BJ (cell line): ENCODE data around the gene ADM2. TPM values are rescaled to one million over a fixed set of nuclear protein-coding genes. Genes with fewer than 3 reads are reported as not detected.

Experiments
- CTCF ChIA-PET: fragments of 350-600 bp; formaldehyde crosslinking; extraction: SDS; loops from one replicate; lab custom pipeline; 2021; ENCODE audit warnings: antibody characterized with exemption, inconsistent platforms; lab: Yijun Ruan, JAX
- POLR2A ChIA-PET: fragments of 300-600 bp; sonication (Branson Sonifier 250); formaldehyde crosslinking; extraction: SDS; loops from one replicate; lab custom pipeline; 2021; ENCODE audit warnings: antibody characterized with exemption; lab: Charles Lee
- DNase-seq: peaks from one replicate; pipeline ENCODE4 v3.0.0-alpha.2; 2011; ENCODE audit warnings: low read depth
- H3K27me3 ChIP-seq: 2 replicates; pipeline ENCODE4 v1.6.0; 2011; ENCODE audit warnings: low read length; ENCODE audit not compliant: control insufficient read depth, insufficient read depth
- H3K36me3 ChIP-seq: 2 replicates; pipeline ENCODE4 v1.5.1; 2011; ENCODE audit warnings: low read length; ENCODE audit not compliant: control insufficient read depth, insufficient read depth
- H3K4me3 ChIP-seq: 2 replicates; pipeline ENCODE4 v1.5.1; 2011; ENCODE audit warnings: low read depth, mild to moderate bottlenecking, control low read depth, low read length
- polyA plus RNA-seq: library from polyadenylated mRNA; depleted of rRNA; stranded (reverse); fragments of >200 nt; gene quantifications from 2 replicates; pipeline ENCODE4 v1.2.3, GENCODE V29; 2011
- TF ChIP-seq, protein P1 (sequence below): IDR thresholded peaks from 2 replicates; pipeline ENCODE4 v1.5.1; 2011; ENCODE audit warnings: low read depth, mild to moderate bottlenecking, control low read depth, inconsistent platforms, low read length, moderate library complexity; ENCODE audit not compliant: insufficient read depth

The ADM2 gene
- polyA plus RNA-seq, 1 experiment: 16.0 TPM

DNA sequence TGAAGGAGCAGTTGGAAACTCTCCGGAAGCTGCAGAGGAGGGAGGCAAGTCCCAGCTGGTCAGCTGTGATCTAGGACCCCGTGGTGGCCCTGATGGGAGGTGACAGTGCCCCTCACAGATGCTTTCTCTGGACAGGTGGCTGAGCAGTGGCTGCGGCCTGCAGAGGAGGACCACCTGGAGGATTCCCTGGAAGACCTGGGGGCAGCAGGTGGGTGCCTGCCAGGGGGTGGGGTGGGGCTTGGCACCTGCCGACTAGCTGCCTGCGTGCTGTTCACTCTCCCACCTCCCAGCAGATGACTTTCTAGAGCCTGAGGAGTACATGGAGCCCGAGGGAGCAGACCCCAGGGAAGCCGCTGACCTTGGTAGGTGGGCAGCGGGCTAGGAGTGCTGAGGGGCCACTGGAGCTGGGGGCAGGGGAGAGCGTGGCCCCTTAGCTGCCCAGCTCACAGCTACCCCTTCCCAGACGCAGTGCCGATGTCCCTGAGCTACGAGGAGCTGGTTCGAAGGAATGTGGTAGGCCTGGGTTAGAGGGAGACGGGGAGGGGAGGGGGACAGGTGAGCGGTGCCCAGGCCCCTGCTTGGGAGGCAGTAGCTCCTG, 41.0 kb downstream of the ADM2 start:
- ChIA-PET POLR2A (no interaction called here), CTCF (no interaction called here)
- TF ChIP-seq, protein P1, sequence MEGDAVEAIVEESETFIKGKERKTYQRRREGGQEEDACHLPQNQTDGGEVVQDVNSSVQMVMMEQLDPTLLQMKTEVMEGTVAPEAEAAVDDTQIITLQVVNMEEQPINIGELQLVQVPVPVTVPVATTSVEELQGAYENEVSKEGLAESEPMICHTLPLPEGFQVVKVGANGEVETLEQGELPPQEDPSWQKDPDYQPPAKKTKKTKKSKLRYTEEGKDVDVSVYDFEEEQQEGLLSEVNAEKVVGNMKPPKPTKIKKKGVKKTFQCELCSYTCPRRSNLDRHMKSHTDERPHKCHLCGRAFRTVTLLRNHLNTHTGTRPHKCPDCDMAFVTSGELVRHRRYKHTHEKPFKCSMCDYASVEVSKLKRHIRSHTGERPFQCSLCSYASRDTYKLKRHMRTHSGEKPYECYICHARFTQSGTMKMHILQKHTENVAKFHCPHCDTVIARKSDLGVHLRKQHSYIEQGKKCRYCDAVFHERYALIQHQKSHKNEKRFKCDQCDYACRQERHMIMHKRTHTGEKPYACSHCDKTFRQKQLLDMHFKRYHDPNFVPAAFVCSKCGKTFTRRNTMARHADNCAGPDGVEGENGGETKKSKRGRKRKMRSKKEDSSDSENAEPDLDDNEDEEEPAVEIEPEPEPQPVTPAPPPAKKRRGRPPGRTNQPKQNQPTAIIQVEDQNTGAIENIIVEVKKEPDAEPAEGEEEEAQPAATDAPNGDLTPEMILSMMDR: no peak
- peaks cover 31% of the 10 kb centered on the region for H3K36me3 ChIP-seq
- no peak for DNase-seq
- H3K4me3 ChIP-seq: no peak overlapping the region
- H3K27me3 ChIP-seq: no peaks in the 10 kb centered on the region

DNA sequence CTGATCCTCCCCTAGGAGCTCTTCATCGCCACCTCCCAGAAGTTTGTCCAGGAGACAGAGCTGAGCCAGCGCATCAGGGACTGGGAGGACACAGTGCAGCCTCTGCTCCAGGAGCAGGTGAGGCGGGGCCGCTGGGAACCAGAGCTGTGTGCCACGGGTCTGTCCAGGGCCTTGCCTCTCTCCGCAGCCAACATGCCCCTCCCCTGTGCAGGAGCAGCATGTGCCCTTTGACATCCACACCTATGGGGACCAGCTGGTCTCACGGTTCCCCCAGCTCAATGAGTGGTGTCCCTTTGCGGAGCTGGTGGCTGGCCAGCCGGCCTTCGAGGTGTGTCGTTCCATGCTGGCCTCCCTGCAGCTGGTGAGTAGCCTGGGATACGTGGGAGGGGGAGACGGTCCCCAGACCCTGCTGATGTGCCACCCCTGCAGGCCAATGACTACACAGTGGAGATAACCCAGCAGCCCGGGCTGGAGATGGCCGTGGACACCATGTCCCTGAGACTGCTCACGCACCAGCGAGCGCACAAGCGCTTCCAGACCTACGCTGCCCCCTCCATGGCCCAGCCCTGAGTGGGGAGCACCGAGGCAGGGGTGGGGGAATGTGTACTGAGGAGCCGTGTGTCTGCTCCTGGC, 41.6 kb downstream of the ADM2 start:
- ChIA-PET CTCF (no interaction called here), POLR2A (no interaction called here)
- H3K36me3 ChIP-seq: peaks cover 30% of the 10 kb centered on the region

DNA sequence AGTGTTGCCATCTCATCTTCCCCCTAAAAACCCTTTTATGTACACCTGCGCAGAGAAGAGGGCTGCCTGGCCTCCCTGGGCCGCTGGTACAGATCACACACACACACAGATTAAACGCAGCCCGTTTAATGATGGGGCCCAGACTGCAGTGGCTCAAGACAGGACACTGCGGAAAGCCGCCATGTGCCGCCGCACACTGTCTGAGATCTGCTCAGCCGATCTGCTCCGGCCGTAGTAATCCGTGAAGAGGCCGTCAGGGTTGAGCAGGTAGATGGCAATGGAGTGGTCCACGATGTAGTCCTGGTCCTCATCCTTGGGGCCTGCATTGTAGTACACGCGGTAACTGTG, 42.1 kb downstream of the ADM2 start:
- no peaks in the 10 kb centered on the region for H3K27me3 ChIP-seq
- peaks cover 26% of the 10 kb centered on the region for H3K36me3 ChIP-seq
- ChIA-PET POLR2A (no interaction called here), CTCF (no interaction called here)
- TF ChIP-seq, protein P1: no peak
- H3K4me3 ChIP-seq: no peak overlapping the region
- no peak for DNase-seq

More for the DNA sequence above, 41.6 kb downstream of the ADM2 start:
- Histone ChIP-seq H3K27me3 (no peaks in the 10 kb centered on the region), H3K4me3 (no peak overlapping the region)
- no peak for DNase-seq
- TF ChIP-seq, protein P1: no peak

DNA sequence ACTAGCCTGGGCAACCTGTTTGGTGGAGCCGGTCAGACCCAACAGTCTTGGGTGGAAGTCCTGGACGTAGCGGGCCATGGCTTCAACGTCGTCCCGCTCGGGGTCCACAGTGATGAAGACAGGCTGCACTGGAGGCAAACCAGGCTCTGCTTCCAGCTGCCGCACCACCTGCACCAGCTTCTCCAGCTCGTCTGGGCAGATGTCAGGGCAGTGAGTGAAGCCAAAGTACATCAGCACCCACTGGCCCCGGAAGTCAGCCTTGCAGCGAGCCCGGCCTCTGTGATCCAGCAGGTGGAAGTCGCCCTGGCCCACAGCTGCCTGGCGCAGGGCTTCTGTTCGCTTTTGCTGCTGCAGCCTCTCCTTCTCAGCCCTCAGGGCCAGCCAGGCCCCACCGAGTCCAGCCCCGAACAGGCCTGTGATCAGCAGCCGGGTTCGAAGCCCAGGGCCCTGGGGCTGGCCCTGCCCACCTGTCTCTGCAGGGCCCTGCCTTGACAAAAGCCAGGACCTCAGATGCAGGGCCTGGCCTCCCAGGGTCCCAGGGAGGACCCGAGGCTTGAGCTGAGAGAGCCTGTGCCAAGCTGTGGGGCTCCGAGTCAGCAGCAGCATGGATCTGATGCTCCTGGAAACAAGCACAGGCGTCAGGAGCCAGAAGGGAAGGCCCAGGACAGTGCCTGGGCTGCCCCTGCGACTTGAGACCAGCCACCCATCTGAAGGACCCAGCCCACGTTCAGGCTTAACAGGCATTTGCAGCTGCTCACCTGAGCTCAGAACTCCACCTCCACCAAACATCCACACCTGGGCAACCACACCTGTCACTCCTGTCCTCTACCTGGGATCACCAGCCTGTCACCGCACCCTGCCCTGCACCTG, 42.7 kb downstream of the ADM2 start:
- H3K4me3 ChIP-seq: peak overlapping the region; percentile 75
- CTCF ChIA-PET: interaction anchor here (2.2 kb wide), 2 partner anchors 8 to 97 kb away, joined by 14 to 22 read pairs; no protein-coding TSS in a partner anchor
- H3K36me3 ChIP-seq: peaks cover 24% of the 10 kb centered on the region
- DNase-seq: no peak
- H3K27me3 ChIP-seq: no peaks in the 10 kb centered on the region
- TF ChIP-seq, protein P1: no peak
- POLR2A ChIA-PET: interaction anchor here (0.6 kb wide), 1 partner anchor 15 kb away, joined by 4 read pairs; no protein-coding TSS in a partner anchor

DNA sequence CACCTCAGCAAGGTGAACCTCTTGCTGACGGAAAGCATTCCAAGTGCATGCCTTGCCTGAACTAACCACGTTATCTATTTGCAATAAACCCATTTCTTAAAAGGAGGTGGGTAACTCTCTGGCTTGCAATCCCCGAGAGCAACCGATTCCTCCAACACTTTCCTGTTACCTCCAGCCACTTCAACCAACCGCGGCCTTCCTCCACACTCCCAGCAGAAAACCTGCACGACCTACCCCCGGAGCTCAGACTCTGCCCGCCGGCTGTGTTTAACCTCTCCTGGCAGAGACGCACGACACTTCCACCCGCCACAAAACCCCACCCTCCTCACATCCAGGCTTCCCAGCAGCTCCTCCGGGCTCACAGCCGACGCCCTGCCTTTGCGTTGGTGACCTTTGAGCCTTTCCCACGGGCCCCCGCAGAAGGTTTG, 43.3 kb downstream of the ADM2 start:
- TF ChIP-seq, protein P1: no peak
- no peaks in the 10 kb centered on the region for H3K27me3 ChIP-seq
- ChIA-PET CTCF (interaction anchor here (1.5 to 2.2 kb wide), 4 partner anchors 9 to 286 kb away, joined by 4 to 22 read pairs (median 12); partner anchors contain the start of gene HDAC10), POLR2A (interaction anchor here (0.6 to 1.4 kb wide), 3 partner anchors 15 to 21 kb away, joined by 3 to 9 read pairs (median 4); partner anchors contain the start of genes KLHDC7B, LMF2 and NCAPH2)
- peaks cover 24% of the 10 kb centered on the region for H3K36me3 ChIP-seq
- H3K4me3 ChIP-seq: peak overlapping the region; percentile 75
- no peak for DNase-seq
